Measurements from ENCODE around the gene SPATA2L. TPM values are rescaled to one million over a fixed set of nuclear protein-coding genes. Genes with fewer than 3 reads are reported as not detected.

The SPATA2L gene
- total RNA-seq, 1 experiment from 2014 or later, result 12.7 TPM

- DNase-seq (ENCODE audit: low read depth, low spot score) (no peak), ATAC-seq (no peak)
- H3K27ac ChIP-seq (ENCODE audit: low read length), result no peak overlapping the region
- H3K4me1 ChIP-seq (ENCODE audit: control insufficient read depth, insufficient read depth, low read length), result 0 out of 2 replicates have a peak, but pooled peaks cover 5% of the 10 kb centered on the region
- in situ Hi-C loops (cut with HindIII; ENCODE audit: low pct_unique_long_range_greater_than_20kb, low sequenced_read_pairs) (no loop called here), intact Hi-C loops (cut with micrococcal nuclease; ENCODE audit: unreplicated experiment) (no loop called here)
- H3K36me3 ChIP-seq (ENCODE audit: control insufficient read depth, insufficient read depth, low read length), result no peaks in the 10 kb centered on the region
- no peaks in the 10 kb centered on the region for H3K27me3 ChIP-seq (ENCODE audit: control insufficient read depth, insufficient read depth, low read length)
- no peak for TF ChIP-seq REST (IDR thresholded peaks at IDR 0.05; ENCODE audit: insufficient read depth in 1 of 2, low read depth in 2 of 2, low read length in 1 of 2)
- TF ChIP-seq SIN3A (IDR thresholded peaks at IDR 0.05; ENCODE audit: borderline replicate concordance, insufficient read depth, low read depth, low read length), result no peak
- TF ChIP-seq CTCF (IDR thresholded peaks at IDR 0.05), result no peak
- no peak for TF ChIP-seq POLR2AphosphoS5 (IDR thresholded peaks at IDR 0.05; ENCODE audit: low read depth, low read length)
- TF ChIP-seq TCF7L2 (IDR thresholded peaks at IDR 0.05; ENCODE audit: low read depth, low read length), result no peak
- BruUV-seq (replicated peaks), result no TSS peak
- ChIA-PET CTCF (interaction anchor here (0.6 to 1.4 kb wide), 3 partner anchors 10 to 106 kb away, joined by 3 to 9 read pairs (median 4); no protein-coding TSS in a partner anchor), POLR2A (no interaction called here)
- H3K9me3 ChIP-seq (ENCODE audit: control insufficient read depth, insufficient read depth, low read depth, low read length), result no peaks in the 10 kb centered on the region
- no peak overlapping the region for H3K4me3 ChIP-seq (ENCODE audit: low read depth in 2 of 2, low read length in 2 of 2)
Measured at GRCh38 chr16:89706518-89707260, 5.2 kb upstream of the SPATA2L start.

- Histone ChIP-seq H3K27me3 (ENCODE audit: control insufficient read depth, insufficient read depth, low read length) (no peaks in the 10 kb centered on the region), H3K36me3 (ENCODE audit: control insufficient read depth, insufficient read depth, low read length) (no peaks in the 10 kb centered on the region; the same call in 1 of the 2 replicates), H3K4me1 (ENCODE audit: control insufficient read depth, insufficient read depth, low read length) (0 out of 2 replicates have a peak, but pooled peaks cover 8% of the 10 kb centered on the region), H3K4me3 (ENCODE audit: low read depth in 2 of 2, low read length in 2 of 2) (no peak overlapping the region), H3K9me3 (ENCODE audit: control insufficient read depth, insufficient read depth, low read depth, low read length) (no peaks in the 10 kb centered on the region), H3K27ac (ENCODE audit: low read length) (no peak overlapping the region)
- intact Hi-C loops (cut with micrococcal nuclease; ENCODE audit: unreplicated experiment), result no loop called here
- TF ChIP-seq TCF7L2 (IDR thresholded peaks at IDR 0.05; ENCODE audit: low read depth, low read length), result no peak
- no peak for TF ChIP-seq CTCF (IDR thresholded peaks at IDR 0.05)
- TF ChIP-seq POLR2AphosphoS5 (IDR thresholded peaks at IDR 0.05; ENCODE audit: low read depth, low read length), result no peak
- TF ChIP-seq REST (IDR thresholded peaks at IDR 0.05; ENCODE audit: insufficient read depth in 1 of 2, low read depth in 2 of 2, low read length in 1 of 2), result no peak
- no peak for TF ChIP-seq SIN3A (IDR thresholded peaks at IDR 0.05; ENCODE audit: borderline replicate concordance, insufficient read depth, low read depth, low read length)
- POLR2A ChIA-PET, result no interaction called here
- no peak for DNase-seq (ENCODE audit: low read depth, low spot score)
- CTCF ChIA-PET, result interaction anchor here (1.4 kb wide), 1 partner anchor 88 kb away, joined by 4 read pairs; no protein-coding TSS in a partner anchor
- in situ Hi-C loops (cut with HindIII; ENCODE audit: low pct_unique_long_range_greater_than_20kb, low sequenced_read_pairs), result no loop called here
- ATAC-seq, result no peak
- no TSS peak for BruUV-seq (replicated peaks)
Measured at GRCh38 chr16:89705006-89705405, 3.5 kb upstream of the SPATA2L start.

Data from Panc1 (cell line).